Measurements from ENCODE around the gene IL32.

Gene IL32

GRCh38 chr16:3020604-3021448 is 44.6 kb upstream of the IL32 start:
- 0 out of 2 replicates have a peak, but pooled peaks cover 4% of the 10 kb centered on the region for H3K4me1 ChIP-seq (ENCODE audit: low read length)
- H4K20me1 ChIP-seq (ENCODE audit: insufficient read depth, low read length) = no peaks in the 10 kb centered on the region
- no peak overlapping the region for H3K27ac ChIP-seq (ENCODE audit: low read length)
- H3K9me2 ChIP-seq (replicated peaks; ENCODE audit: insufficient read depth, low read length) = no peaks in the 10 kb centered on the region
- no peaks in the 10 kb centered on the region for H3K79me2 ChIP-seq (ENCODE audit: low read length)
- H3K36me3 ChIP-seq (replicated peaks; ENCODE audit: insufficient read depth, low read length) = no peaks in the 10 kb centered on the region
- peak; percentile 11 for DNase-seq
- H3K4me3 ChIP-seq (ENCODE audit: low read length) = peak overlapping the region; percentile 66
- H3F3A ChIP-seq (ENCODE audit: insufficient read depth, low read length) = 0 out of 2 replicates have a peak, but pooled peaks cover 7% of the 10 kb centered on the region
- TF ChIP-seq EZH2phosphoT487 (IDR thresholded peaks at IDR 0.05; ENCODE audit: low read length) = no peak
- TF ChIP-seq, protein P1, sequence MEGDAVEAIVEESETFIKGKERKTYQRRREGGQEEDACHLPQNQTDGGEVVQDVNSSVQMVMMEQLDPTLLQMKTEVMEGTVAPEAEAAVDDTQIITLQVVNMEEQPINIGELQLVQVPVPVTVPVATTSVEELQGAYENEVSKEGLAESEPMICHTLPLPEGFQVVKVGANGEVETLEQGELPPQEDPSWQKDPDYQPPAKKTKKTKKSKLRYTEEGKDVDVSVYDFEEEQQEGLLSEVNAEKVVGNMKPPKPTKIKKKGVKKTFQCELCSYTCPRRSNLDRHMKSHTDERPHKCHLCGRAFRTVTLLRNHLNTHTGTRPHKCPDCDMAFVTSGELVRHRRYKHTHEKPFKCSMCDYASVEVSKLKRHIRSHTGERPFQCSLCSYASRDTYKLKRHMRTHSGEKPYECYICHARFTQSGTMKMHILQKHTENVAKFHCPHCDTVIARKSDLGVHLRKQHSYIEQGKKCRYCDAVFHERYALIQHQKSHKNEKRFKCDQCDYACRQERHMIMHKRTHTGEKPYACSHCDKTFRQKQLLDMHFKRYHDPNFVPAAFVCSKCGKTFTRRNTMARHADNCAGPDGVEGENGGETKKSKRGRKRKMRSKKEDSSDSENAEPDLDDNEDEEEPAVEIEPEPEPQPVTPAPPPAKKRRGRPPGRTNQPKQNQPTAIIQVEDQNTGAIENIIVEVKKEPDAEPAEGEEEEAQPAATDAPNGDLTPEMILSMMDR (IDR thresholded peaks at IDR 0.05; ENCODE audit: low read length) = no peak
- no peak for TF ChIP-seq EZH2 (optimal IDR thresholded peaks at IDR 0.05; ENCODE audit: low read depth, low read length)
- peak overlapping the region; percentile 91 for H3K4me2 ChIP-seq (ENCODE audit: low read depth, low read length)
- H3K9ac ChIP-seq (ENCODE audit: low read length) = no peak overlapping the region; the same call in 1 of the 2 replicates
- peak overlapping the region; percentile 64 for H2AFZ ChIP-seq (ENCODE audit: low read length)
- H3K9me3 ChIP-seq (replicated peaks; ENCODE audit: insufficient read depth, low read length) = no peaks in the 10 kb centered on the region
- peaks cover 30% of the 10 kb centered on the region for H3K27me3 ChIP-seq (replicated peaks; ENCODE audit: insufficient read depth, low read length)

DNA sequence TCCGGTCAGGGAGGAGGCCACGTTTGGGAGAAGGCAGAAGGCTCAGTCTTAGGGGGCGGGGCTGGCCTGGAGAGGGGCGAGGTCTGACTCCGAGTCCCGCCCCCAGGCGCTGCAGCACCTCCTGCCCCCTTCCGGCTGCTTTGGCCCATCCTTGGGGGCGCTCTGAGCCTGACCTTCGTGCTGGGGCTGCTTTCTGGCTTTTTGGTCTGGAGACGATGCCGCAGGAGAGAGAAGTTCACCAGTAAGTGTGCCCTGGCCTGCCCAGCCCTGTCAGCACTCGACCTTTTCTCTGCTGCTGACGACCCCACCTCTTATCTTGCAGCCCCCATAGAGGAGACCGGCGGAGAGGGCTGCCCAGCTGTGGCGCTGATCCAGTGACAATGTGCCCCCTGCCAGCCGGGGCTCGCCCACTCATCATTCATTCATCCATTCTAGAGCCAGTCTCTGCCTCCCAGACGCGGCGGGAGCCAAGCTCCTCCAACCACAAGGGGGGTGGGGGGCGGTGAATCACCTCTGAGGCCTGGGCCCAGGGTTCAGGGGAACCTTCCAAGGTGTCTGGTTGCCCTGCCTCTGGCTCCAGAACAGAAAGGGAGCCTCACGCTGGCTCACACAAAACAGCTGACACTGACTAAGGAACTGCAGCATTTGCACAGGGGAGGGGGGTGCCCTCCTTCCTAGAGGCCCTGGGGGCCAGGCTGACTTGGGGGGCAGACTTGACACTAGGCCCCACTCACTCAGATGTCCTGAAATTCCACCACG is 43.8 kb upstream of the IL32 start:
- no peaks in the 10 kb centered on the region for H3K36me3 ChIP-seq (replicated peaks; ENCODE audit: insufficient read depth, low read length)
- H3K79me2 ChIP-seq (ENCODE audit: low read length) = no peaks in the 10 kb centered on the region
- H3F3A ChIP-seq (ENCODE audit: insufficient read depth, low read length) = 0 out of 2 replicates have a peak, but pooled peaks cover 7% of the 10 kb centered on the region
- 0 out of 2 replicates have a peak, but pooled peaks cover 4% of the 10 kb centered on the region for H3K4me1 ChIP-seq (ENCODE audit: low read length)
- H3K27me3 ChIP-seq (replicated peaks; ENCODE audit: insufficient read depth, low read length) = peaks cover 25% of the 10 kb centered on the region
- TF ChIP-seq EZH2 (optimal IDR thresholded peaks at IDR 0.05; ENCODE audit: low read depth, low read length) (no peak), EZH2phosphoT487 (IDR thresholded peaks at IDR 0.05; ENCODE audit: low read length) (no peak)
- TF ChIP-seq, protein P1 (IDR thresholded peaks at IDR 0.05; ENCODE audit: low read length) = no peak
- H3K9ac ChIP-seq (ENCODE audit: low read length) = no peak overlapping the region
- DNase-seq = no peak
- H3K9me2 ChIP-seq (replicated peaks; ENCODE audit: insufficient read depth, low read length) = no peaks in the 10 kb centered on the region
- H4K20me1 ChIP-seq (ENCODE audit: insufficient read depth, low read length) = no peaks in the 10 kb centered on the region
- no peak overlapping the region for H3K27ac ChIP-seq (ENCODE audit: low read length)
- H3K4me3 ChIP-seq (ENCODE audit: low read length) = no peak overlapping the region
- no peak overlapping the region for H2AFZ ChIP-seq (ENCODE audit: low read length)
- no peak overlapping the region for H3K4me2 ChIP-seq (ENCODE audit: low read depth, low read length)
- H3K9me3 ChIP-seq (replicated peaks; ENCODE audit: insufficient read depth, low read length) = no peaks in the 10 kb centered on the region

DNA sequence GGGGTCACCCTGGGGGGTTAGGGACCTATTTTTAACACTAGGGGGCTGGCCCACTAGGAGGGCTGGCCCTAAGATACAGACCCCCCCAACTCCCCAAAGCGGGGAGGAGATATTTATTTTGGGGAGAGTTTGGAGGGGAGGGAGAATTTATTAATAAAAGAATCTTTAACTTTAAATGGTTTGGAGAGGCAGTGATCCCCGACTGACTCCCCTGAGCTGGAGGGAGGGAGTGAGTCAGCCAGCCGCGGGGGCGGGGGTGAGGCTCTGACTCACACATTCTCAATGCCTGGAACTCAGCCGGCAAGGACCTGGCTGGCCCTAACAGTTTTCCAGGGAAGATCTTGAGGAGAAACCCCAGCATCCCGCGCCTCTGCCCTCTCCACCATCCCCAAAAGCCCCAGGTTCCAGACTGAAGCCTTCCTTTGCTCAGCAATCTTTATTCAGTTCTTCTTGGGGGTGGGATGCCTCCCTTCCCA is 43.2 kb upstream of the IL32 start:
- H3K36me3 ChIP-seq (replicated peaks; ENCODE audit: insufficient read depth, low read length) = no peaks in the 10 kb centered on the region
- no peak overlapping the region for H3K9ac ChIP-seq (ENCODE audit: low read length)
- no peak overlapping the region for H3K4me2 ChIP-seq (ENCODE audit: low read depth, low read length)
- no peaks in the 10 kb centered on the region for H3K79me2 ChIP-seq (ENCODE audit: low read length)
- no peak overlapping the region for H3K4me3 ChIP-seq (ENCODE audit: low read length)
- no peaks in the 10 kb centered on the region for H3K9me2 ChIP-seq (replicated peaks; ENCODE audit: insufficient read depth, low read length)
- no peaks in the 10 kb centered on the region for H4K20me1 ChIP-seq (ENCODE audit: insufficient read depth, low read length)
- H3K9me3 ChIP-seq (replicated peaks; ENCODE audit: insufficient read depth, low read length) = no peaks in the 10 kb centered on the region
- no peak overlapping the region for H2AFZ ChIP-seq (ENCODE audit: low read length)
- DNase-seq = no peak
- H3K27me3 ChIP-seq (replicated peaks; ENCODE audit: insufficient read depth, low read length) = peaks cover 23% of the 10 kb centered on the region
- H3K27ac ChIP-seq (ENCODE audit: low read length) = no peak overlapping the region
- TF ChIP-seq EZH2 (optimal IDR thresholded peaks at IDR 0.05; ENCODE audit: low read depth, low read length) = no peak
- TF ChIP-seq EZH2phosphoT487 (IDR thresholded peaks at IDR 0.05; ENCODE audit: low read length) = no peak
- TF ChIP-seq, protein P1 (IDR thresholded peaks at IDR 0.05; ENCODE audit: low read length) = no peak
- 0 out of 2 replicates have a peak, but pooled peaks cover 7% of the 10 kb centered on the region for H3F3A ChIP-seq (ENCODE audit: insufficient read depth, low read length)
- 0 out of 2 replicates have a peak, but pooled peaks cover 4% of the 10 kb centered on the region for H3K4me1 ChIP-seq (ENCODE audit: low read length)
